Ectodermal cell (in vitro differentiated cells): ENCODE data around the gene HSF5.

Experiments used
- H3K27ac ChIP-seq: 2 replicates; pipeline ENCODE4 v1.7.0; 2013; ENCODE audit warnings: mild to moderate bottlenecking, low read depth, low read length; ENCODE audit not compliant: insufficient read depth, poor library complexity, severe bottlenecking
- H3K27me3 ChIP-seq: 2 replicates; pipeline ENCODE4 v1.7.0; 2013; ENCODE audit warnings: mild to moderate bottlenecking, low read length; ENCODE audit not compliant: insufficient read depth, control insufficient read depth, poor library complexity, severe bottlenecking
- H3K36me3 ChIP-seq: one replicate; pipeline ENCODE4 v1.7.0; 2013; ENCODE audit warnings: low read length; ENCODE audit not compliant: control insufficient read depth, insufficient read depth
- H3K4me1 ChIP-seq: one replicate; pipeline ENCODE4 v1.7.0; 2013; ENCODE audit warnings: low read length; ENCODE audit not compliant: control insufficient read depth, insufficient read depth
- H3K4me3 ChIP-seq: 2 replicates; pipeline ENCODE4 v1.7.0; 2013; ENCODE audit warnings: low read depth, low read length, control low read depth; ENCODE audit not compliant: insufficient read depth
- H3K9me3 ChIP-seq: 2 replicates; pipeline ENCODE4 v1.7.0; 2013; ENCODE audit warnings: mild to moderate bottlenecking, low read length, moderate library complexity; ENCODE audit not compliant: control insufficient read depth
- WGBS, 2 experiments: methylation state at CpG; one replicate each; pipeline ENCODE4 v1.1.7; 2013; ENCODE audit warnings: missing lambda C conversion rate in 2 of 2; 5-methylcytosine and 5-hydroxymethylcytosine counted together

Gene HSF5

DNA sequence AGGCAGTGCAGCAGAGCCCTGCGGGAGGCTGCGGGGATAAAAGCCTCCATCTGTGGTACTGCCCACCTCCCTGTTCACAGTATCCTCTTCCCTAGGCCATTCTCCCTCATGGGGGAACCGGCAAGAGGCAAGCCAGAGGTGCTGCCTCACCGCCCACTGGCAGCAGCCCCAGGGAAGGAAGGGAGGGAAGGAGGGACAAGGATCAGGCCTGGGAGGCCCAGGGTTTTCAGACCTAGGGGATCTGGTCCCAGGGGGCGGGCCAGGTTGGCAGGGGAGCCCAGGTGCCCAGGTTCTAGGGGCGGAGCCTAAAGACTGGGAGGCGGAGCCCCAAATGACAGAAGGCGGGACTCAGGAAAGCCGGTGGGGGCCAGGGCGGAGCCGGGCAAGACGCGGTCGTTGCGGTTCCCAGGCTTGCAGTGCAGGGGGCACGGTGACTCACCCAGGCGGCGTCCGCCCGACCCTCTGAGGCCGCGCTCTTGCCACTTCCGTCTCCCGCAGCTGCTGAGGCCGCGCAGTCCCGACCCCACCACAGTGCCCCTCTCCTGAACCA is 29.2 kb upstream of the HSF5 start:
- H3K4me1 ChIP-seq: peaks cover 23% of the 10 kb centered on the region
- WGBS, 2 experiments: 2% methylated on average over 27 of the region's 27 CpGs
- H3K36me3 ChIP-seq: peaks cover 2% of the 10 kb centered on the region
- H3K9me3 ChIP-seq: no peaks in the 10 kb centered on the region
- no peaks in the 10 kb centered on the region for H3K27me3 ChIP-seq
- peak overlapping the region; percentile 74 for H3K27ac ChIP-seq
- peak overlapping the region; percentile 64 for H3K4me3 ChIP-seq

DNA sequence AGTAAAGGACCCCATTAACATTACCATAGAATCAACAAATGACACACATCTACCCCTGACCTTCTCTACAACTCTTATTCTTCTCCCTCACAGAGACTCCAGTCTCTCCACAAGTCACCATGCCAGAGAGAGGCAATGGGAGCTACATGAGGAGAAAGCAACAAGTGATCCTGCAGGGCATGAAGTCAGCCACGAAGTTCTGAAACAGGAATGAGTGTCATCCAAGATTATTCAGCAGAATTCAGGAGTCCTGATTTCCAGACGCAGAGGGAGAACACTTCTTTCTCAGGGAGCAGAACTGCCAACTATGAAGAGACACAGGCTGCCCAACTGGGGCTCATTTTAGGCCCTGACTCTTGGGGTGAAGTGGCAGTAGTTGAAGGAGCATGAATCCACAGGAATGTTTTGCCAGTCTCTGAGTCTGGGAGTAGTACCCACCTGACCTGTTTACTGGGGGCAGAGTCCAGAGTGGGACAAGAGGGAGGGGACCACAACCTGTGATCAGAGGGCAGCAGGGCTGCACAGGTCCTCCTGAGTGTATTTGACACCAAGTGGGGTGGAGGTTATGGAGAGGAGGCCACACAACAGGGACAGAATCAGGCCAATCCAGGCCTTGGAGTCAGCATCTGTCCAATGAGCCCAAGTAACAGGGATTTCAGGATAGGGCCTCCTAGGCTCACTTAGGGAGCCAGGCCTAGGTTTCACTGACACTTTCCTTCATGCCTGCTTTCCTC is 28.6 kb upstream of the HSF5 start:
- Histone ChIP-seq H3K4me1 (peaks cover 23% of the 10 kb centered on the region), H3K4me3 (peak overlapping the region; percentile 64), H3K36me3 (peaks cover 8% of the 10 kb centered on the region), H3K27ac (peak overlapping the region; percentile 74), H3K27me3 (no peaks in the 10 kb centered on the region), H3K9me3 (no peaks in the 10 kb centered on the region)
- WGBS, 2 experiments: 87 to 91% methylated on average over 2 of the region's 2 CpGs

GRCh38 chr17:58515286-58515685 is 27.1 kb upstream of the HSF5 start:
- Histone ChIP-seq H3K9me3 (no peaks in the 10 kb centered on the region), H3K36me3 (peaks cover 22% of the 10 kb centered on the region), H3K27ac (no peak overlapping the region), H3K27me3 (no peaks in the 10 kb centered on the region), H3K4me1 (peaks cover 23% of the 10 kb centered on the region), H3K4me3 (peak overlapping the region; percentile 85)
- WGBS, 2 experiments: 81 to 82% methylated on average over 2 of the region's 2 CpGs

DNA sequence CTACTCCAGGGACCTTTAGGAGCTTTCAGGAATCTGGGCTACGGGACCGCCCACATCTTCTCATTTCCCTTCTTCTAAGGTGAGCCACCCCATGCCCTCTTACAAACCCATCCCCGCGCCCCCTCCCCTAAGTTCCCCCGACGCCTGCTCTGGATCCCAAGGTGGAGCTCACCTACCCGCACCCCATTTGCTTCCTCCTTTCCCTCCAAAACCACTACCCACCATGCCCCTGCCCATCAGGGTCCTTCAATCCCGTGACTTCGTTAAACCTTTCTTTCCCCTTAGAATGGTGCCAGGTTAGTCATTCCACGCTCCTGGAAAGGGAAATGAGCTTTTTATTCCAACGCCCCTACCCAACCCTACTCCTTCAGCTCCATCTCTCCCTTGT is 26.6 kb upstream of the HSF5 start:
- H3K4me3 ChIP-seq: peak overlapping the region; percentile 85
- H3K9me3 ChIP-seq: no peaks in the 10 kb centered on the region
- no peaks in the 10 kb centered on the region for H3K27me3 ChIP-seq
- H3K27ac ChIP-seq: no peak overlapping the region
- peaks cover 23% of the 10 kb centered on the region for H3K4me1 ChIP-seq
- H3K36me3 ChIP-seq: peaks cover 22% of the 10 kb centered on the region
- 23 to 28% methylated on average over 11 of the region's 11 CpGs for WGBS, 2 experiments

- Histone ChIP-seq H3K4me1 (peaks cover 23% of the 10 kb centered on the region), H3K27ac (no peak within 1 kb of the TSS)
- 0% methylated on average over 63 of the region's 64 CpGs for WGBS, 2 experiments
These were observed 26.0 kb upstream of the HSF5 start, which contains the start of gene MTMR4 for GRCh38 chr17:58513965-58514769. TSS of gene MTMR4 (minus strand) at chr17:58514638. CDS start at chr17:58514407, 231 bp downstream.

DNA sequence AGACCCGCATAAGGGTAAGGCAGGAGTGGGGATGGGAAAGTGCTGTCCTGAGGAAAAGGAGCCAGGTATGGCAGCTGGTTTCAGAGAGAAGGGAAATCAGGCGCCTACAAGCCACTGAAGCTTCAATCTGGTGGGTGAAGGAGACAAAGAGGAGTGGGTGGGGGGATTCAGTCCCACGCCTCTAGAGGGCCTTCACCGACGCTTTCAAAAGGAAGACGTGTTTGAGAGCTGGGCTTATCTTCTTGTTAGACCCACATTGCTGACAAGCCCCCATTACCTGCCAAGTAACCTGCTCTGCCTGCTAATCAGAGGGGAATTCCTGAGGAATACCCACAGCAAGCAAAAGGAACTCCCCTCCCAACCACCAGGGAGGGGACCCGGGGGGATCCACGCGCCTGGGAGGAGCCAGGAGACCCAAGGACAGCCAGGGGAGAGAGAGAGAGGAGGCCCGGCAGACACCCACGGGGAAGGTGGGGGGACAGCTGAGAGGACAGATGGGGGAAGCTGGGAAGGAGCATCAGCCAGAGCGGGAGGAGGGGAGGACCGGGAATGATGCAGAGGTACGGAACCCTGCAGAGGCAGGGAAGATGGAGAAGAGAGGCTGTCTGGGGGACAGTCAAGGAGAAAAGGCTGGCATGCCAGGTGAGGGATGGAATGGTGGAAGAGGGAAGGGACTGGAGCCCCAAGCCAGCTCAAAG is 25.2 kb upstream of the HSF5 start:
- Histone ChIP-seq H3K36me3 (peaks cover 27% of the 10 kb centered on the region), H3K27ac (no peak overlapping the region), H3K4me1 (peaks cover 23% of the 10 kb centered on the region), H3K9me3 (no peaks in the 10 kb centered on the region), H3K4me3 (peak overlapping the region; percentile 85), H3K27me3 (no peaks in the 10 kb centered on the region)
- WGBS, 2 experiments: 26 to 30% methylated on average over 14 of the region's 14 CpGs

More at GRCh38 chr17:58513965-58514769, 26.0 kb upstream of the HSF5 start, which contains the start of gene MTMR4:
- H3K4me3 ChIP-seq: peak within 1 kb of the TSS; percentile 85
- H3K36me3 ChIP-seq: peaks cover 22% of the 10 kb centered on the region
- no peaks in the 10 kb centered on the region for H3K27me3 ChIP-seq
- H3K9me3 ChIP-seq: no peaks in the 10 kb centered on the region

GRCh38 chr17:58510075-58510474 is 21.9 kb upstream of the HSF5 start:
- Histone ChIP-seq H3K4me1 (peaks cover 14% of the 10 kb centered on the region), H3K27ac (no peak overlapping the region), H3K27me3 (no peaks in the 10 kb centered on the region), H3K4me3 (no peak overlapping the region), H3K36me3 (peaks cover 43% of the 10 kb centered on the region), H3K9me3 (no peaks in the 10 kb centered on the region)
- WGBS, 2 experiments: 88 to 92% methylated on average over 5 of the region's 5 CpGs

DNA sequence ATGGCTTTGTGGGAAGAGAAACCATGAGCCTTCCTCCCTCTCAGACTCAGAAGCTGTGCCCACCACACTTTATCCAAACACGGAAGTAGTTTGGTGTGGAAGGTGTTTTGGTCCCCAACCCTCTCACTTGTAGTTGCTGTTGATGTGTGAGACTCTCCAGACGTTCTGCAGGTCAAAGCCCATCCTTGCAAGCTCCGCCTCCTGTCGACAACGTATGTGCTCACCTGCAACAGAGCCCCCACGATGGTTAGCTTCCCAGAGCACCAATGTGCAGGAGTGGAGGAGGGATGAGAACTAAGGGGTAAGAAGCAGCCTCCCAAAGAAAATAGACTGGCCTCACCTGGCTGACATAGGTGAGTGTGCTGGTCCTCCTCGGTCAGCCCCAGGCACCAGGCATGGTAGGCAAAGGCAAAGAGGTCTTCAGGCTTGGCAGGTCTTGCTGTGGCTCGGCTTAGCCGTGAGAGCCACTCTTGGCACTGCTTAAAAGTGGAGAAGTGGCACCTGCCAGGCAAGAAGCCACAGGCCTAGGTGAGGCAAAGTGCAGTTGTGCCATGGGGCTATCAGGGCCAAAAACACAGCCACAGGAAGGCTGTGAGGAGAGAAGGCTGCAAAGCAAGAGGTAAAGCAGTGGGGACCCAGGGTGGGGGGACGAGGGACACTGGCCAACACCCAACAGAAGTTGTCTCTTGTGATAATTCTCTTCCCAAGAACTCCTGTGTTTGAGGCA is 20.3 kb upstream of the HSF5 start:
- no peaks in the 10 kb centered on the region for H3K9me3 ChIP-seq
- H3K27ac ChIP-seq: no peak overlapping the region
- 92 to 95% methylated on average over 10 of the region's 10 CpGs for WGBS, 2 experiments
- H3K4me3 ChIP-seq: no peak overlapping the region
- H3K4me1 ChIP-seq: peaks cover 8% of the 10 kb centered on the region
- H3K36me3 ChIP-seq: peaks cover 57% of the 10 kb centered on the region
- no peaks in the 10 kb centered on the region for H3K27me3 ChIP-seq

GRCh38 chr17:58507123-58507634 is 19.0 kb upstream of the HSF5 start:
- Histone ChIP-seq H3K4me1 (no peaks in the 10 kb centered on the region), H3K27ac (no peak overlapping the region), H3K27me3 (no peaks in the 10 kb centered on the region), H3K4me3 (no peak overlapping the region), H3K9me3 (no peaks in the 10 kb centered on the region), H3K36me3 (peaks cover 60% of the 10 kb centered on the region)
- 95 to 96% methylated on average over 13 of the region's 13 CpGs for WGBS, 2 experiments
